NT2/D1 (cell line): ENCODE results near the gene RALA.

ENCODE experiments used
- DNase-seq: peaks from one replicate; pipeline ENCODE4 v3.0.0-alpha.2; 2011; ENCODE audit warnings: low read depth, low spot score
- H3K27me3 ChIP-seq: 2 replicates; pipeline ENCODE4 v1.6.0; 2011; ENCODE audit warnings: mild to moderate bottlenecking; ENCODE audit not compliant: insufficient read length, insufficient read depth
- H3K36me3 ChIP-seq: 2 replicates; pipeline ENCODE4 v1.6.1; 2011; ENCODE audit warnings: mild to moderate bottlenecking, low read length, mixed read lengths; ENCODE audit not compliant: insufficient read depth, insufficient read length
- H3K4me1 ChIP-seq: 2 replicates; pipeline ENCODE4 v1.5.1; 2011; ENCODE audit not compliant: insufficient read depth, insufficient read length
- H3K4me3 ChIP-seq: 2 replicates; pipeline ENCODE4 v1.5.1; 2011; ENCODE audit warnings: low read depth; ENCODE audit not compliant: insufficient read length
- H3K9ac ChIP-seq: 2 replicates; pipeline ENCODE4 v1.6.0; 2011; ENCODE audit warnings: low read depth; ENCODE audit not compliant: insufficient read length
- H3K9me3 ChIP-seq: 2 replicates; pipeline ENCODE4 v1.5.1; 2011; ENCODE audit warnings: mild to moderate bottlenecking, low read length; ENCODE audit not compliant: insufficient read depth
- SUZ12 ChIP-seq: IDR thresholded peaks from 2 replicates; pipeline ENCODE4 v1.6.1; 2011; ENCODE audit not compliant: insufficient read length, insufficient read depth; ENCODE audit errors: extremely low read depth
- YY1 ChIP-seq: IDR thresholded peaks from 2 replicates; pipeline ENCODE4 v1.6.1; 2011; ENCODE audit not compliant: insufficient read length, insufficient read depth
- ZNF274 ChIP-seq: IDR thresholded peaks from 2 replicates; pipeline ENCODE4 v1.6.1; 2011; ENCODE audit warnings: mild to moderate bottlenecking, low read depth, low read length

RALA gene

DNA sequence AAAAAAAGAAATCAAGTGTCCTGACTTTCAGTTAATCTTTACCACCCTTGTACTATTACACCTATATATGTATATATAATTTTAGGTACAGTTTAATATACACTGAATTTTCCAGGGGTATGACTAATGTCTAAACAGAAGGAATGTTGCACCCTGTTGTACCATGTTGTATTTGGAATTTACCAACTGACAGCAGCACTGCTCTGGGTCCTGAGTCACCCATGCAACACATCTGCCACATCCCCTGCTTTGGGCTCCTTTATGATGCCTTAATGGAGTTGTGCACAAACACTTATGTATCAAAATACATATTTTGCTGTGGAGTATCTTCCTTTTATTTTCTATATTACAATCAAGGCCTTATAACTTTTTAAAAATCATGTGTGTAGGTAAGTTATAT is 36.0 kb upstream of the RALA start:
- no peak for DNase-seq
- Histone ChIP-seq H3K9me3 (no peaks in the 10 kb centered on the region; the same call in 1 of the 2 replicates), H3K27me3 (no peaks in the 10 kb centered on the region), H3K36me3 (no peaks in the 10 kb centered on the region), H3K9ac (no peak overlapping the region), H3K4me3 (no peak overlapping the region), H3K4me1 (no peaks in the 10 kb centered on the region)
- TF ChIP-seq ZNF274, result no peak
- no peak for TF ChIP-seq YY1
- no peak for TF ChIP-seq SUZ12

- Histone ChIP-seq H3K36me3 (no peaks in the 10 kb centered on the region), H3K9ac (no peak overlapping the region), H3K4me3 (no peak overlapping the region), H3K9me3 (no peaks in the 10 kb centered on the region; the same call in 1 of the 2 replicates), H3K4me1 (no peaks in the 10 kb centered on the region), H3K27me3 (no peaks in the 10 kb centered on the region)
- TF ChIP-seq ZNF274 (no peak), SUZ12 (no peak), YY1 (no peak)
- no peak for DNase-seq
These were observed 35.0 kb upstream of the RALA start for GRCh38 chr7:39588416-39588815.

DNA sequence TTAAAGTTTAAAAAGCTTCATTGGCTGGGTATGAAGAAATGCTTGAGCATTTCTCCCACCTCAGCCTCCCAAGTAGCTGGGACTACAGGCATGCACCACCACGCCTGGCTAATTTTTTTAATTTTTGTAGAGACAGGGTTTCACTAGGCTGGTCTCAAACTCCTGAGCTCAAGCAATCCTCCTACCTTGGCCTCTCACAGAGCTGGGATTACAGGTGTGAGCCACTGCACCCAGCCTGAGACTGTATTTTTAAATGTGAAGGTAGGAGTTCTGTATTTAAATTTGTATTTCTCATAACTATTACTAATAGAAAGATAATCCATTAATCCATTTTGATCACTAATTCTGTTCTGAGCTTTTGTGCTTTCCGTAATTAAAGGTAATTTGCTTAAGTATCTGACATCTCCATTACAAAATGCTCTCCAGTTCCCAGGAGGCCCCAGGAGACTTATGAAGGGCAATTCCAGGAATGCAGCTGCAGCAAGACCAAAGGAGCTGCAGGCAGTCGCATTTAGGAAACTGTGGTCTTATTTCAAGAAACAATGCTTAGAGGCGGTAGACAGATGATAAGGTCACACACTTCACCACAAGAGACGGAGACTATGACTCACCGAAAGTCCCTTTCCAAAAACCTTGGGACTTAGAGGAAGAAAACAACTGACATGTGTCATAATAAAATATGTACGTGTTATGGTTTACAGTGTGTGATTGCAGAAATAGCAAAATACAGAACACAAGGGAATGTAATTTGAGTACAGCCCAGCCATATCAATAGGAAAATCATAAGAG is 33.9 kb upstream of the RALA start:
- no peak overlapping the region for H3K4me3 ChIP-seq
- no peaks in the 10 kb centered on the region; the same call in 1 of the 2 replicates for H3K9me3 ChIP-seq
- no peak for TF ChIP-seq ZNF274
- no peak for TF ChIP-seq SUZ12
- no peak for TF ChIP-seq YY1
- DNase-seq, result peak; percentile 95
- no peak overlapping the region for H3K9ac ChIP-seq
- no peaks in the 10 kb centered on the region for H3K4me1 ChIP-seq
- H3K36me3 ChIP-seq, result no peaks in the 10 kb centered on the region
- H3K27me3 ChIP-seq, result no peaks in the 10 kb centered on the region

- H3K4me1 ChIP-seq, result no peaks in the 10 kb centered on the region
- no peak overlapping the region for H3K4me3 ChIP-seq
- H3K9me3 ChIP-seq, result no peaks in the 10 kb centered on the region; the same call in 1 of the 2 replicates
- H3K27me3 ChIP-seq, result no peaks in the 10 kb centered on the region
- no peak overlapping the region for H3K9ac ChIP-seq
- no peaks in the 10 kb centered on the region for H3K36me3 ChIP-seq
- no peak for TF ChIP-seq YY1
- TF ChIP-seq SUZ12, result no peak
- no peak for TF ChIP-seq ZNF274
- DNase-seq, result no peak
These were observed 30.8 kb upstream of the RALA start for GRCh38 chr7:39592586-39592985.

- no peak for DNase-seq
- H3K27me3 ChIP-seq, result no peaks in the 10 kb centered on the region
- H3K9me3 ChIP-seq, result no peaks in the 10 kb centered on the region; the same call in 1 of the 2 replicates
These were observed 28.3 kb upstream of the RALA start for GRCh38 chr7:39594988-39595620.

GRCh38 chr7:39602351-39602750 is 21.0 kb upstream of the RALA start:
- no peak overlapping the region for H3K4me3 ChIP-seq
- DNase-seq, result no peak
- H3K36me3 ChIP-seq, result no peaks in the 10 kb centered on the region

More at GRCh38 chr7:39594988-39595620, 28.3 kb upstream of the RALA start:
- Histone ChIP-seq H3K36me3 (no peaks in the 10 kb centered on the region), H3K9ac (no peak overlapping the region), H3K4me1 (no peaks in the 10 kb centered on the region), H3K4me3 (no peak overlapping the region)
- TF ChIP-seq SUZ12 (no peak), YY1 (no peak), ZNF274 (no peak)

GRCh38 chr7:39603924-39604323 is 19.4 kb upstream of the RALA start:
- H3K9me3 ChIP-seq, result no peaks in the 10 kb centered on the region

More at GRCh38 chr7:39602351-39602750, 21.0 kb upstream of the RALA start:
- Histone ChIP-seq H3K9ac (no peak overlapping the region), H3K27me3 (no peaks in the 10 kb centered on the region), H3K4me1 (no peaks in the 10 kb centered on the region), H3K9me3 (no peaks in the 10 kb centered on the region)
- TF ChIP-seq YY1, result no peak
- TF ChIP-seq ZNF274, result no peak
- no peak for TF ChIP-seq SUZ12

More at GRCh38 chr7:39603924-39604323, 19.4 kb upstream of the RALA start:
- Histone ChIP-seq H3K4me3 (no peak overlapping the region), H3K4me1 (no peaks in the 10 kb centered on the region), H3K36me3 (no peaks in the 10 kb centered on the region), H3K27me3 (no peaks in the 10 kb centered on the region), H3K9ac (no peak overlapping the region)
- DNase-seq, result no peak
- TF ChIP-seq SUZ12, result no peak
- TF ChIP-seq YY1, result no peak
- TF ChIP-seq ZNF274, result no peak
